GM21786 (cell line): ENCODE results near the gene PTF1A.

ENCODE experiments used
- ATAC-seq: cut with Tn5 transposase; IDR thresholded peaks from one replicate; pipeline ENCODE4 v1.9.1; 2021; ENCODE audit not compliant: unreplicated experiment

PTF1A gene, protein sequence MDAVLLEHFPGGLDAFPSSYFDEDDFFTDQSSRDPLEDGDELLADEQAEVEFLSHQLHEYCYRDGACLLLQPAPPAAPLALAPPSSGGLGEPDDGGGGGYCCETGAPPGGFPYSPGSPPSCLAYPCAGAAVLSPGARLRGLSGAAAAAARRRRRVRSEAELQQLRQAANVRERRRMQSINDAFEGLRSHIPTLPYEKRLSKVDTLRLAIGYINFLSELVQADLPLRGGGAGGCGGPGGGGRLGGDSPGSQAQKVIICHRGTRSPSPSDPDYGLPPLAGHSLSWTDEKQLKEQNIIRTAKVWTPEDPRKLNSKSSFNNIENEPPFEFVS

DNA sequence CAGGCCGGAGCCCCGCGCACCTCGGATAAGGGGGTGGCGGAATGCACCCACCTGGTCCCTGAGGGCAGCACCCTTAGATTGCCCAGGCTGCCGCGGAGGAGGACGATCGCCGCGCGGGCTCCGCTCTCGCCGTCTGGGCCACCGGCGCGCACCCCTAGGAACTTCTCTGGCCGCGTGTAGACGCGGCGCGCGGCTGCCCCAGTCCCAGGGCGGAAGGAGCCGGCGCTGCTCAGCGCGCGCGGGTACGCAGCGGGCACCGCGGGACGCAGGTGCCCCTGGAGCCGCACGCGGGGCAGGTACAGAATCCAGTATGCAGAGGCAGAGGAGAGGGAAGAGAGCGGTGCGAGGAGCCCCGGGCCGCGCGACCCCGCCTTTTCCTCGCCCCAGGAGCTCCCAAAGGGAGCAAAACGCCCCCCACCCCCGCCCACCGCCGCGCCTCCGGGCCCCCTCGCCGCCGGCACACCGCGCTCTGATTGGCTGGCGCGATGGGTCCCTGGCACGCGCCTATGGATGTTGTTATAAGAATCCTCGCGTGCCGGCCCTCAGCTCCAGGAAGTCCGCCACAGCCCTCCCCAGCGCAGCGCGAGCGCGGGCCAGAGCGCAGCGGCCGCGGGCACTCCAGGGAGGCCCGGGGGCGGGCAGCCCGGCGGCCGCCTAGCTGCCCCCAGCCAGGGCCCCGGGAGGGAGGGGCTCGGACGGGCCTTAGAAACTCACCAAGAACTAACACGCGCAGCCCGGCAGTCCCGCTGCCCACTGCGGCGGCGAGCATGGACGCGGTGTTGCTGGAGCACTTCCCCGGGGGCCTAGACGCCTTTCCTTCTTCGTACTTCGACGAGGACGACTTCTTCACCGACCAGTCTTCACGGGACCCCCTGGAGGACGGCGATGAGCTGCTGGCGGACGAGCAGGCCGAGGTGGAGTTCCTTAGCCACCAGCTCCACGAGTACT, at the start of gene PTF1A:
Gene PTF1A, plus strand, starts transcription at position 549 of the 948 bp plus-strand sequence. Its CDS starts 219 bp downstream, at position 768.
- ATAC-seq: no peak

DNA sequence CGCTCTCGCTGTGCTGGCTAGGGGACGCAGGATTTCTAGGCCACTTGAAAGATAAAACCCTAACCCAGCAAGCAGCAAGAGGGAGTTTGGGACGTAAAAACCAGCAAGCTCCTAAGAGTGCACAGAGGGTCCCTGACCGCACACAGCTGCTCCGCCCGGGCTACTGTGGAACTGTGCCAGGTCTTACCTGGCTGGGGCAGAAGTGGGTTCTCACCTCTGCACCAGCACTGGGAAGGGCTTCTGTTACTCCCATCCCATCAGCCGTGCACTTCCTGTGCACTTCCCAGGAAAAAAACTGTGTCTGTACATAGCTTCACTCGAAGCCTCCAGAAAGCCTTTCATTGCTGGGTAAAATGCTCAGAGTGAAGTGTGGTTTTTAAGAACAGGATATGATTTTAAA, 45.9 kb upstream of the PTF1A start:
- ATAC-seq: no peak

DNA sequence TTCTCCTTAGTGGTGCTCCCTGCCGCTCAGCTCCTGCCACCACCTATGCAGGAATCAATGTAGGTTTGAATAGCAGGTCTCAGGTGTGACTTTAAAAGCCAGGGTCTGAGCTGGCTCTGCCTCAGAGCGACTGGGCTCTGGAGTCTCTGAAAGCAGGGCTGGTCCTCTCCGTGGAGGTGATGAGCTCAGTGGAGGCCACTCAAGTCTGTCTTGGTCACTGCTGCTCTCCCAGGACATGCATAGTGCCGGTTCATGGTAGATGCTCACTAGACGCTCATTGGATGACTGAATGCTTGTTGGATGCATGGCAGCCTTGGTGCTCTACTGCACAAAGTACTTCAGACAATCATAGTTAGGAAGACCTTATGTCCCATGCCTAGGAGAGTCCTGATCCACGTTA, 45.1 kb upstream of the PTF1A start:
- no peak for ATAC-seq

DNA sequence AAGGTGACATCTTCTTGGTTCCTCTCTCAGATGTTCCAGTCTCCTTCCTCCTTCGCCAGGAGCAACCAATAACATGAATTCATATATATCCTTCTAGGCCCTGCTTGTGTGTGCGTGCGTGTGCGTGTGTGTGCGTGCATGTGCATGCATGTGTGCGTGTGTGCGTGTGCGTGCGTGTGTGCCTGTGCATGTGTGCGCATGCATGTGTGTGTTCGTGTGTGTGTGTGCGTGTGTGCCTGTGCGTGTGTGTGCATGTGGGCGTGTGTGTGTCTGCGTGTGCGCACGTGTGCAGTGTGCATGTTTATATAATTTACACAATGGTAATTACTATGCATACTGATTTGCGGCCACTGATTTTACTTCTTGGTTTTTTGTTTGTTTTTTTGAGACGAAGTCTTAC, 43.9 kb upstream of the PTF1A start:
- ATAC-seq: no peak

DNA sequence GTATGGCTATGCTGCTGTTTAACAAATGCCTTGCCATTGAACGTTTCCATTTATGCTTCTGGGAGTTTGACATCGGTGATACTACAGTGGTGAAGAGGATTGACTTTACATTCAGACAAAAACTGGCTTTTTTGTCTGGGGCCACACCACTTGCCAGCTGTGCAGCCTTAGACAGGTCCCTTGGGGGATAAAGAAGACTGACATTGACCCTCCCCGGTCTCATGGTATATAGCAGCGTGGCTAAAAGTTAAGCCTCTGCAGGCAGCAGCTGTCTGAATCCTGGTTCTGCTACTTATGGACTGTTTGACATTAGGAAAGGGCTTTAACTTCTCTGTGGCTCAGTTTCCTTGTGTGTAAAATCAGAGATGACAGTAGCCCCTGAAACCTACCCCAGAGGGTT, 42.0 kb upstream of the PTF1A start:
- no peak for ATAC-seq

DNA sequence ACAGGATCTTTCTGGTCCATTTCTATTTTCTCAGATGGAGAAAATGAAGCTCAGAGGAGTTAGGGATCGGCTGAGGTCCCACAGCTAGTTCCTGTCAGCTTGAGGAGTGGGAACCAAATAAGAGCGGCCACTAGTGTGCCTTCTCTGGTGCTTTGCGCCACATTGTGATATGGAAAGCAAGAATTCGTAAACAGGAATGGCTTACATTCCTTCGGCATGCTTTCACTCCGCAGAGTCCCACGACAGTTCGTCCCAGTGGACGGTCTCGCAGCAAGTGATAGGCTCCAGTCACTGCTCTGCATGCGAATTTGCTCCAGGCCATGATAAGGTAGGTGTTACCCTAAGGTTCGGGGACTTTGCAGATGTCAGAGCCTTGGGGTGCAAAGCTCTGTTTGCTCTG, 41.5 kb upstream of the PTF1A start:
- no peak for ATAC-seq

GRCh38 chr10:23151071-23151470, 41.0 kb upstream of the PTF1A start:
- no peak for ATAC-seq

- ATAC-seq: no peak
These were observed 36.9 kb upstream of the PTF1A start for GRCh38 chr10:23155169-23155568.

- no peak for ATAC-seq
These were observed 35.5 kb upstream of the PTF1A start for GRCh38 chr10:23156447-23157150.

DNA sequence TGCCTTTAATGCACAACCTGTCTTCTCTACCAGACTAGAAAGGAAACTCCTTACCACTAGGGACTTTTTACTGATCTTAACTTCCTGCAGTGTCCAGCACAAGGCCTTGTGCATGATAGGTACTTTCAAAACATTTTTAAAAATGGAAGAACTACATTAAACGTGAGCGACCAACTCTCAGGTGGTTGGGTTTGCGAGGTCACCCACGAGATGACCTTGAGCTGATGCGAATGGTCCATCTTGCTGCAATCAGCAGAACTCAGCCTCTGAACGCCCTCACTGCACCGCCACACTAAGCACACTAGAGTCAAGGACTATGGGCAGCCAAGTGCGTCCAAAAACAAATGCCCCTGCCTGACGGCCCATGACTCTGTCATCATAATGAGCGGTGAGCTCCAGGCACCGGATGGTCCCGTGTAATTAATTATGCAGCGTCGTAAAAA, 34.9 kb upstream of the PTF1A start:
- peak; percentile 61 for ATAC-seq

DNA sequence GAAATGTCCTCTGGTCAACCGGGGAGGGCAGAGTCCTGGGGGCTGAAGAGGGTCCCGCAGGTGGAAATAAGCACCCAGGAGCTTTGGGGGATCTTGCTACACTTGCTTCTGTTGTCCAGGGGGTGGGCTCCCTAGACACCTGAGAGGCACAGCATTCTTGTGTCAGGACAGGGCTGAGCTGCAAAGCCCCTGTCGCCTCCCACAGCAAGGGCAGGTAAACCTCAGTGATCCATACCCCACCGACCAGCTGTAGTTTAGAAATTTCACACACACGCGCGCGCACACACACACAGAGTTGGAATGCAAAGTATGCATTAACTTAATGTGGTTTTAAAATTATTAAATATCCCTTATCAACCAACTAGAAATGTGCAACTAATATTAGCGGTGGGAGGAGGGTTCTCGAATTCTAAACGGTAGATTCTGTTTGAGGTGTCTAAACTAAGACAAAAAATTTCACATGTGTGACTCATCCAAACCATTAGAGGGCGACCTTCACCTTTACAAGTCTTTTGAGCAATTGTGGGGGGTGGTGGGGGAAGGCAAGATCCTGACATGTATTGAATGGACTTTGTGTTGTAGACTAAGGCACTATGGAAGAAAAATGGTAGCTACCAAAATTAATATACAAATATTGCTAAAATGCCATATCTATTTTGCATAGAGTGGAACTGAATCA, 34.3 kb upstream of the PTF1A start:
- peak; percentile 48 for ATAC-seq

DNA sequence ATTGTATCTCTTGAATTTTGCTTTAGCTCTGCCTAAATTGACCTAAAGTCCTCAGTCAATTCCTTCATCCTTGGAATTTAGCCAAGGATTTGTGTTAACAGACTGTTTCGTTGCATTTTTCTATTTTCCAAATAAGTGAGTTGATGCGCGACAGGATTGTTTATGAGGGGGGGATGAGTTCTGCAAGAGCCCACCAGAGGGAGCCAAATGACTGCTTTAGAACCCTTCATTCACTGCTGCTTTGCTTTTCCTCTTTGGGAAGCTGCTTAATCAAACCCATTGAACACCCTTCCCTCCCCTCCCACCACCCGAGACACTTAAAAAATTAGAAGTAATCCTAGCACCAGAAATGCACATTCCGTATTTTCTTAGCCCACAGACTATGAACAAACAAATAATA, 33.7 kb upstream of the PTF1A start:
- no peak for ATAC-seq

DNA sequence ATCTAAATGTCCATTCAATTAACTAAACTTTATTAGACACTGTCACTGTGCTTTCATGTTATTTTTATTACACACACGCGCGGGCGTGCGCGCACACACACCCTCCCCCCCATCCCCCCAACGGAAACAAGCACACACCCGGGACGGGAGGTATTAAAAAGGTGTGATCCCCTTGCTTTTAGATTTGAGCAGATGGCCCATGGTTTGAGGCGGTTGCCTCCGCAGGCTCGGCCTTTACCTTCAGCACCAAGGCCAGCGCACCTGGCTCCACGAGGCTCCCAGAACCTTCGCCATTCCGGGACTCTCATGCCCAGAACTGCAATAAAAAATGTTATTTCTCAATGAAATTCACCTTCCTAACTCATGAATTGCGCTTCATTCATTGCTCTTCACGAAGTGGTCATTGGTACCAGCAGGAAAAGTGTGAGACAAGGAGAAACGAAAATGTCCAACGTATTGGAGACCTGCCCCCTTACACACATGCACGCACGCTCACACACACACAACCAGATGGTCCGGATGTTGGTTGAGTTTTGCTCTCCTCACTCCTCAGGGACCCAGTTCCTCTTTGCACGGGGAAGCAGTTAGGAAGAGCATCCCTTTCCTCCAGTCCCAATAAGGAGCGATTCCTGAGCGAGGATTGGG, 20.8 kb upstream of the PTF1A start:
- no peak for ATAC-seq

- no peak for ATAC-seq
These were observed 19.5 kb upstream of the PTF1A start for GRCh38 chr10:23172429-23173213.

GRCh38 chr10:23173214-23174073, 18.7 kb upstream of the PTF1A start:
- ATAC-seq: no peak

- ATAC-seq: no peak
These were observed 17.8 kb upstream of the PTF1A start for GRCh38 chr10:23174074-23174976.

DNA sequence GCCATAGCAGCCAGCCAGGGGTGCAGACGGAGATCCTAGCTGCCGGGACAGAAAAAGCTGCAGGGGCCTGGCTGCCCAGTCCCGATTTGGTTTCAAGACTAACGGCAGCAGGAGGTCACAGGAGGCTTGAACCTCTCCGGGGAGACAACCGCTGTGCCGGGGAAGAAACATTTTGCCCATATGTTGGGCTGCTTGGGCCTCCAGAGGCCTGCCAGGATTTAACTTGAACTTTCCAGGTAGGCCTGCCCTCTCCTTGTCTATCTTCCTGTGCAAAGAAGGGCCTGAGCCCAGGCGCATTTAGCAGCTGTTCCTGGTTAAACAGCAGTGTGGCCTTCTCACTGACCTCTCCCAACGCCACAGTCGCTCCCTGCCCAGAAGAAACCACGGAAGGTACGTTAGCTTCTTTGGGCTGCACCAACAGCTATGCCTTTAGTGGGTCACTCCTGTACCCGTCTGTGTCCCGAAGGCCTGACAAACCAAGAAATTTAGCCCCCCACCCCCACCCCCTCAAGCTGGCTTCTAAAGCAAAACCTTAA, 17.1 kb upstream of the PTF1A start:
- ATAC-seq: no peak
